ENCODE results near the gene FAM174B.

- TF ChIP-seq POLR2AphosphoS5 (IDR thresholded peaks at IDR 0.05; ENCODE audit: low read depth, low read length) (no peak), POLR2A (IDR thresholded peaks at IDR 0.05; ENCODE audit: low read depth, low read length) (no peak), TAF1 (IDR thresholded peaks at IDR 0.05; ENCODE audit: borderline replicate concordance, low read depth, low read length) (no peak)
Measured at GRCh38 chr15:92582206-92582605, 73.4 kb downstream of the FAM174B start.

All from GM12892 (cell line).